Measurements from ENCODE around the gene XPA.
A peak's percentile ranks its signal among the peaks of the same experiment; 100 is the strongest.

Gene XPA

GRCh38 chr9:97651646-97652045, 45.5 kb downstream of the XPA start:
- DNase-seq, result no peak

GRCh38 chr9:97647996-97648395, 49.1 kb downstream of the XPA start:
- no peak for DNase-seq

GRCh38 chr9:97645720-97646119, 51.4 kb downstream of the XPA start:
- DNase-seq, result no peak

- DNase-seq, result no peak
Measured at GRCh38 chr9:97640325-97640724, 56.8 kb downstream of the XPA start.

GRCh38 chr9:97638666-97639065, 58.5 kb downstream of the XPA start:
- DNase-seq, result peak; percentile 8

- no peak for DNase-seq
Measured at GRCh38 chr9:97636903-97637302, 60.2 kb downstream of the XPA start.

GRCh38 chr9:97635026-97635425, 62.1 kb downstream of the XPA start:
- no peak for DNase-seq

DNA sequence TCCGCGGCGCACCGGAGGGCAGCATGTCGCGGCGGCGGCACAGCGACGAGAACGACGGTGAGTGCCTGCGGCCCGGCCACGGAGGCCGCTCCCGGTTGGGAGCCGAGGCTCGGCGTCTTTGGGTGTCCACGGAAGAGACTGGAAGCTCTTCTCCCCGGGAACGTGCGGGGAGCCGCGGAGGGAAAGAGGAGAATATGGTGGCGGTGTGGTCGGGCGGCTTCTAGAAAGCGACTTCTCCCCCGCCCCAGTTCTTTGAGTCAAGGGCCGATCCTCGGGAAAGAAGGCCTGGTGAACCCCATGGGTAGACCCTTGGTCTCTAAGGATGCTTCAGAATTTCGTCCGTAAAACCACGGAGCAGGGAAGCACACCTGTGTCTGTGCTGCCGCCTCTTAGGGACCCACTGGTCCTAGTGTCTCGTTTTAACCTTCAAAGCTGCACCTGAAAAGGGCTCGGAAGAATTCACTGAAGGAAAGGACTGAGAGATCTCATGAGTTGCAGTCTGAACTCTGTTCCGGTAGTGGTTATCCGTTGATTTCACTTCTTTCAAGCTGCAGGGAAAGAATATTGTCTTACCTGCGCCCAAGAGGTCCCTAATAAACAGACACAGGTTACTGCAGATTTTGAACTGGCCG, 63.2 kb downstream of the XPA start:
- no peak for DNase-seq

DNA sequence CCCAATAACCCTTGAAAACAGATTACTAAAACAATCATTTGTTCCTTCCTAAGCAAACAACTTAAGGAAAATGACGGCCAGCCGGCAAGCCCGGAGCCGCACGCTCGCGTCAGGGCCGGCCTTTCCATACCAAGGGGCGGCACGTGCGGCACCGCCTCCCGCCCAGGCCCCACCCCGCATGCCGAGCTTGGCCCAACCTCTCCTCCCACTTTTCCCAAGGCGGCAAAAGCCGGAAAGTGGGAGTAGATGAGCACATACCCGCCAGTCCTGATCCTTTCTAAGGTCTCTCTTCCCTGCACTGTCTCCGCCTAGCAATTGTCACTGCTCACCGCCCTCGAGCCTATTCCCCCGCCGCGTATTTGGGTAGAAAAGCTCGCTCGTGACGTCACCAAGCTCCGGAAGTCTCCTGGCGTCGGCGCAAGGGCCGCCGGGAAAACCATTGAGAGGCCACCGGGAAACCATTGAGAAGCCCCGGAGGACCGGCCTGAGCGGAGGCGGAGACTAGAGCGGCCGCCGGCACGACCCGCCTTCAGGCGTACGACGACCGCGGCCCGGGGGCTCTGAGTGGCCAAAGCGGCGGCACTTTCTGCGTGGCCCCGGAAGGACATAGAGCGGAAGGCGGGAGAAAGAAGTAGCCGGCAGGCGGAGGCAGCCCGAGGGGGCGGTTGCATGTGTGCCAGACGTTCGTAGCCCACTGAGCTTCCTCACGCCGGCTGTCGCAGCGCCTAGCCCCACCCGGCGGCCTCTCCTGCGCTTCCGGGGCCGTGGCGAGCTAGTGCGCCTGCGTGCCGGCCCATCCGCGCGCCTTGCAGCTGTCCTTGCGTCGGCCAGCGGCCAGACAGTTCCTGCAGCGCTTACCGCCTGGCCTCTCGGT, 63.9 kb downstream of the XPA start, which contains the start of the genes NCBP1 and TSTD2:
NCBP1 (plus strand) TSS at position 837 of the 874 bp plus-strand sequence. CDS start 61 bp downstream, outside the sequence.
TSTD2 (minus strand) TSS at position 384 of the 874 bp plus-strand sequence. CDS start 5,806 bp downstream, outside the sequence.
- DNase-seq, result peak; percentile 97

DNA sequence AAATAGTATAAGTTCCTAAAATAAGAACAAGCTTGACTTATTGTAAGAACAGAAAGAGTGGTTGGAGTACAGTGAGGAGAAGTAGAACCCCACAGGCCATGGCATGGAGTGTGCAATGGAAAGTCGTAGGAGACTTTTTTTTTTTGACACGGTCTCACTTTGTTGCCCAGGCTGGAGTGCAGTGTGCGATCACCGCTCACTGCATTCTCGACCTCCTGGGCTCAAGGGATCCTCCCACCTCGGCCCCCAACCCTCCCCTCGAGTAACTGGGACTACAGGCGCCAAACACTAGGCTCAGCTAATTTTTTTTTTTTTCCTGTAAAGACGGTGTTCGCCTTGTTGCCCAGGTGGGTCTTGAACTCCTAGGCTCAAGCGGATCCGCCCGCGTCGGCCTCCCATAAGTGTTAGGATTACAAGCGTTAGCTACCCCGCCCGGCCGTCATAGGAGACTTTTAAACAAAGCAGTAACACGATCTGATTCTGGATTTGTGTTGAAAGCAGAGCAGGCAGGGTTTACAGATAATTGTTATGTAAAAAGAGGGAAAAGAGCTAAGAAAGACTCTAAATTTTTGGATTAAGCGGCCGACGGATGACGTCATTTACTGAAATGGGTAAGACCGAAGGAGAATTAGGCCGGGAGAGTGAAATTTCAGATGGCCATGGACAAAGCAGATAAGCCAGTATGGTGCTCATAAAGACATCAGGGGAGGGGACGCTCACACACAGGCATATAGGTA, 64.7 kb downstream of the XPA start:
- peak; percentile 45 for DNase-seq

DNA sequence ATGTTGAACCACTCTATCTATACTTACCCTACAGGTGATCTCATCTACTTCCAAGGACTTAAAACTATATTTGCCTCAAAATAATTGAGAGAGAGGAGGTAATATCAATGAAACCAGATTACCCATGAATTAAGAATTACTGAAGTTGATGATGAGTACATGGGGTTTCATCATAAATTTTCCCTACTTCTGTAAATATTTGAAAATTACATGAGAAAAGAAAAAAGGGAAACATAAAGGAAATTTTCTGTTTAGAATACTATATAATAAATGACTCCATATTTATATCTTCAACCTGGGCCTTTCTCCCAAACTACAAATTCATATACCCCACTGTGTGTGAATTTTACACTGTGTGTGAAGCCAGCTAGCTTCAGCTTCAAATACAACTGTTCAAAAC, 66.5 kb downstream of the XPA start:
- no peak for DNase-seq

GRCh38 chr9:97629156-97629555, 68.0 kb downstream of the XPA start:
- no peak for DNase-seq

DNA sequence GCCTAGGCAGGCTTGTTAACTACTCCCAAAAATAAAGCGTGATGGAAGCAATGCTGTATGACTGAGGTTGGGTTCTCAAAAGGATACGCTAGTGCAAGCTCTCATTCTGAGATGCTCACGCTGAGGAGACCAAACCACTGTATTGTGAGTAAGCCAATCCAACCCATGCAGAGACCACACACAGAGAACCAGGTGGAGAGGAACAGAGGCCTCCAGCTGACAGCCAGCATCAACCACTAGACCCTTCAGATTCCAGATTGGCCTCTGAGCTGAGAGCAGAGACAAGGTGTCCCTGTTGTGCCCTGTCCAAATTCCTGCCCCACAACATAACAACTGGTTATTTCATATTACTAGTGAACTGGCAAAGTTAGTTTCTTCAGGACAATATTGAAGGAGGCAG, 68.5 kb downstream of the XPA start:
- DNase-seq, result no peak

- no peak for DNase-seq
Measured at GRCh38 chr9:97627624-97628023, 69.5 kb downstream of the XPA start.

GRCh38 chr9:97625620-97626019, 71.5 kb downstream of the XPA start:
- no peak for DNase-seq

All from activated CD4-positive, alpha-beta T cell treated with anti-CD3 and anti-CD28 coated beads for 48 hours (primary cell).